ENCODE results near the gene CNGA3.
A peak's percentile ranks its signal among the peaks of the same experiment; 100 is the strongest.

CNGA3 gene

GRCh38 chr2:98347298-98348065 lies 1.2 kb downstream of the CNGA3 start:
- peaks cover 22% of the 10 kb centered on the region for H3K27me3 ChIP-seq (ENCODE audit: insufficient read depth, low read length, poor library complexity)
- no peak overlapping the region for H4K8ac ChIP-seq (ENCODE audit: low read depth, low read length)

GRCh38 chr2:98348066-98348561 lies 1.9 kb downstream of the CNGA3 start:
- Histone ChIP-seq H3K9ac (ENCODE audit: low read length) (no peak overlapping the region), H3K56ac (ENCODE audit: low read length) (no peak overlapping the region), H3K4me3 (ENCODE audit: low read length) (no peak overlapping the region), H3K4ac (ENCODE audit: low read depth, low read length) (no peak overlapping the region), H4K8ac (ENCODE audit: low read depth, low read length) (no peak overlapping the region), H2BK120ac (ENCODE audit: low read depth, low read length) (no peak overlapping the region), H2BK5ac (ENCODE audit: low read length) (no peak overlapping the region), H3K18ac (ENCODE audit: low read length) (no peak overlapping the region), H3K23ac (ENCODE audit: low read length) (no peak overlapping the region), H3K27ac (ENCODE audit: low read depth, low read length) (no peak overlapping the region), H2AK5ac (ENCODE audit: low read length) (no peak overlapping the region), H3K79me1 (ENCODE audit: low read length) (no peaks in the 10 kb centered on the region), H2BK15ac (replicated peaks; ENCODE audit: low read depth) (no peak overlapping the region), H3K79me2 (ENCODE audit: control insufficient read depth, insufficient read depth, low read length) (no peaks in the 10 kb centered on the region), H3K36me3 (ENCODE audit: control insufficient read depth, insufficient read depth, low read length) (no peaks in the 10 kb centered on the region), H4K5ac (ENCODE audit: low read length) (no peak overlapping the region), H3K27me3 (ENCODE audit: insufficient read depth, low read length, poor library complexity) (peaks cover 22% of the 10 kb centered on the region), H3K4me2 (ENCODE audit: low read length) (no peak overlapping the region), H3K4me1 (ENCODE audit: control insufficient read depth, low read depth, low read length) (peaks cover 7% of the 10 kb centered on the region)
- DNase-seq, result peak; percentile 95
- no CpG with 5 or more reads among the region's 15 CpGs for WGBS (ENCODE audit: extremely low coverage, insufficient coverage, low lambda C conversion rate)

More at GRCh38 chr2:98347298-98348065, 1.2 kb downstream of the CNGA3 start:
- peak; percentile 41 for DNase-seq
- Histone ChIP-seq H3K36me3 (ENCODE audit: control insufficient read depth, insufficient read depth, low read length) (no peaks in the 10 kb centered on the region), H3K9ac (ENCODE audit: low read length) (no peak overlapping the region), H3K79me2 (ENCODE audit: control insufficient read depth, insufficient read depth, low read length) (no peaks in the 10 kb centered on the region), H2AK5ac (ENCODE audit: low read length) (no peak overlapping the region), H3K4ac (ENCODE audit: low read depth, low read length) (no peak overlapping the region), H4K5ac (ENCODE audit: low read length) (no peak overlapping the region), H3K23ac (ENCODE audit: low read length) (no peak overlapping the region), H3K4me1 (ENCODE audit: control insufficient read depth, low read depth, low read length) (peaks cover 9% of the 10 kb centered on the region), H3K79me1 (ENCODE audit: low read length) (no peaks in the 10 kb centered on the region), H3K4me3 (ENCODE audit: low read length) (no peak overlapping the region), H2BK120ac (ENCODE audit: low read depth, low read length) (no peak overlapping the region), H2BK15ac (replicated peaks; ENCODE audit: low read depth) (no peak overlapping the region), H3K27ac (ENCODE audit: low read depth, low read length) (no peak overlapping the region), H3K18ac (ENCODE audit: low read length) (no peak overlapping the region), H2BK5ac (ENCODE audit: low read length) (no peak overlapping the region), H3K4me2 (ENCODE audit: low read length) (no peak overlapping the region), H3K56ac (ENCODE audit: low read length) (no peak overlapping the region)
- WGBS (ENCODE audit: extremely low coverage, insufficient coverage, low lambda C conversion rate), result no CpG with 5 or more reads among the region's 54 CpGs

GRCh38 chr2:98350411-98350810 lies 4.2 kb downstream of the CNGA3 start:
- Histone ChIP-seq H4K5ac (ENCODE audit: low read length) (no peak overlapping the region), H2BK5ac (ENCODE audit: low read length) (no peak overlapping the region), H3K79me1 (ENCODE audit: low read length) (no peaks in the 10 kb centered on the region), H4K8ac (ENCODE audit: low read depth, low read length) (no peak overlapping the region), H3K4me3 (ENCODE audit: low read length) (no peak overlapping the region), H3K23ac (ENCODE audit: low read length) (no peak overlapping the region), H3K36me3 (ENCODE audit: control insufficient read depth, insufficient read depth, low read length) (no peaks in the 10 kb centered on the region), H3K4ac (ENCODE audit: low read depth, low read length) (no peak overlapping the region), H3K27me3 (ENCODE audit: insufficient read depth, low read length, poor library complexity) (peaks cover 17% of the 10 kb centered on the region), H3K79me2 (ENCODE audit: control insufficient read depth, insufficient read depth, low read length) (no peaks in the 10 kb centered on the region), H3K27ac (ENCODE audit: low read depth, low read length) (no peak overlapping the region), H3K4me2 (ENCODE audit: low read length) (no peak overlapping the region), H2BK15ac (replicated peaks; ENCODE audit: low read depth) (no peak overlapping the region), H3K9ac (ENCODE audit: low read length) (no peak overlapping the region), H2AK5ac (ENCODE audit: low read length) (no peak overlapping the region), H3K56ac (ENCODE audit: low read length) (no peak overlapping the region), H3K18ac (ENCODE audit: low read length) (no peak overlapping the region), H3K4me1 (ENCODE audit: control insufficient read depth, low read depth, low read length) (peaks cover 7% of the 10 kb centered on the region), H2BK120ac (ENCODE audit: low read depth, low read length) (no peak overlapping the region)
- DNase-seq, result no peak
- no CpG with 5 or more reads among the region's 1 CpG for WGBS (ENCODE audit: extremely low coverage, insufficient coverage, low lambda C conversion rate)

GRCh38 chr2:98355881-98356280 lies 9.6 kb downstream of the CNGA3 start:
- H4K8ac ChIP-seq (ENCODE audit: low read depth, low read length), result no peak overlapping the region
- H3K4me1 ChIP-seq (ENCODE audit: control insufficient read depth, low read depth, low read length), result peaks cover 17% of the 10 kb centered on the region
- peak overlapping the region; percentile 27 for H2BK5ac ChIP-seq (ENCODE audit: low read length)
- no peak overlapping the region for H2BK15ac ChIP-seq (replicated peaks; ENCODE audit: low read depth)
- H3K79me2 ChIP-seq (ENCODE audit: control insufficient read depth, insufficient read depth, low read length), result no peaks in the 10 kb centered on the region
- H3K4me2 ChIP-seq (ENCODE audit: low read length), result no peak overlapping the region
- no peak overlapping the region for H3K4ac ChIP-seq (ENCODE audit: low read depth, low read length)
- WGBS (ENCODE audit: extremely low coverage, insufficient coverage, low lambda C conversion rate), result no CpG with 5 or more reads among the region's 3 CpGs
- H3K79me1 ChIP-seq (ENCODE audit: low read length), result no peaks in the 10 kb centered on the region
- no peak overlapping the region for H2AK5ac ChIP-seq (ENCODE audit: low read length)
- H3K56ac ChIP-seq (ENCODE audit: low read length), result no peak overlapping the region
- H2BK120ac ChIP-seq (ENCODE audit: low read depth, low read length), result no peak overlapping the region
- no peak overlapping the region for H3K27ac ChIP-seq (ENCODE audit: low read depth, low read length)
- no peaks in the 10 kb centered on the region for H3K27me3 ChIP-seq (ENCODE audit: insufficient read depth, low read length, poor library complexity)
- no peak overlapping the region for H3K23ac ChIP-seq (ENCODE audit: low read length)
- DNase-seq, result peak; percentile 79
- no peak overlapping the region for H3K4me3 ChIP-seq (ENCODE audit: low read length)
- H3K18ac ChIP-seq (ENCODE audit: low read length), result no peak overlapping the region
- no peak overlapping the region for H4K5ac ChIP-seq (ENCODE audit: low read length)
- no peak overlapping the region for H3K9ac ChIP-seq (ENCODE audit: low read length)
- no peaks in the 10 kb centered on the region for H3K36me3 ChIP-seq (ENCODE audit: control insufficient read depth, insufficient read depth, low read length)

- no peak overlapping the region for H4K8ac ChIP-seq (ENCODE audit: low read depth, low read length)
- no peak overlapping the region for H3K9ac ChIP-seq (ENCODE audit: low read length)
- H3K18ac ChIP-seq (ENCODE audit: low read length), result no peak overlapping the region
- H3K36me3 ChIP-seq (ENCODE audit: control insufficient read depth, insufficient read depth, low read length), result no peaks in the 10 kb centered on the region
- H2BK5ac ChIP-seq (ENCODE audit: low read length), result peak overlapping the region; percentile 54
- H3K4me2 ChIP-seq (ENCODE audit: low read length), result no peak overlapping the region
- H4K5ac ChIP-seq (ENCODE audit: low read length), result peak overlapping the region; percentile 47
- no peaks in the 10 kb centered on the region for H3K79me2 ChIP-seq (ENCODE audit: control insufficient read depth, insufficient read depth, low read length)
- no peaks in the 10 kb centered on the region for H3K27me3 ChIP-seq (ENCODE audit: insufficient read depth, low read length, poor library complexity)
- H3K4me1 ChIP-seq (ENCODE audit: control insufficient read depth, low read depth, low read length), result peaks cover 17% of the 10 kb centered on the region
- H3K27ac ChIP-seq (ENCODE audit: low read depth, low read length), result no peak overlapping the region
- WGBS (ENCODE audit: extremely low coverage, insufficient coverage, low lambda C conversion rate), result no CpG with 5 or more reads among the region's 7 CpGs
- no peaks in the 10 kb centered on the region for H3K79me1 ChIP-seq (ENCODE audit: low read length)
- DNase-seq, result no peak
- H2BK120ac ChIP-seq (ENCODE audit: low read depth, low read length), result no peak overlapping the region
- H2AK5ac ChIP-seq (ENCODE audit: low read length), result no peak overlapping the region
- no peak overlapping the region for H3K4ac ChIP-seq (ENCODE audit: low read depth, low read length)
- no peak overlapping the region for H3K23ac ChIP-seq (ENCODE audit: low read length)
- H3K4me3 ChIP-seq (ENCODE audit: low read length), result no peak overlapping the region
- H2BK15ac ChIP-seq (replicated peaks; ENCODE audit: low read depth), result no peak overlapping the region
- peak overlapping the region; percentile 2 for H3K56ac ChIP-seq (ENCODE audit: low read length)
Measured at GRCh38 chr2:98356729-98357128, 10.5 kb downstream of the CNGA3 start.

Data from mesendoderm (in vitro differentiated cells).